Left renal pelvis (tissue), 4 donors: ENCODE results near the gene ACACB. TPM values are rescaled to one million over a fixed set of nuclear protein-coding genes. Genes with fewer than 3 reads are reported as not detected.

Source experiments
- DNase-seq, 4 donors: peaks; one replicate each; pipeline ENCODE4 v3.0.0-alpha.2; 2013; ENCODE audit warnings: low read depth in 4 of 4, low spot score in 3 of 4
- polyA plus RNA-seq, 4 donors: library from polyadenylated mRNA; unstranded; fragments of 120-200 nt; gene quantifications; one replicate each; pipeline ENCODE4 v1.2.1, GENCODE V29; 2013; ENCODE audit not compliant: insufficient read length in 4 of 4

ACACB gene
- polyA plus RNA-seq, 4 donors: 13.5 to 23.2 (median 18.4) TPM

DNA sequence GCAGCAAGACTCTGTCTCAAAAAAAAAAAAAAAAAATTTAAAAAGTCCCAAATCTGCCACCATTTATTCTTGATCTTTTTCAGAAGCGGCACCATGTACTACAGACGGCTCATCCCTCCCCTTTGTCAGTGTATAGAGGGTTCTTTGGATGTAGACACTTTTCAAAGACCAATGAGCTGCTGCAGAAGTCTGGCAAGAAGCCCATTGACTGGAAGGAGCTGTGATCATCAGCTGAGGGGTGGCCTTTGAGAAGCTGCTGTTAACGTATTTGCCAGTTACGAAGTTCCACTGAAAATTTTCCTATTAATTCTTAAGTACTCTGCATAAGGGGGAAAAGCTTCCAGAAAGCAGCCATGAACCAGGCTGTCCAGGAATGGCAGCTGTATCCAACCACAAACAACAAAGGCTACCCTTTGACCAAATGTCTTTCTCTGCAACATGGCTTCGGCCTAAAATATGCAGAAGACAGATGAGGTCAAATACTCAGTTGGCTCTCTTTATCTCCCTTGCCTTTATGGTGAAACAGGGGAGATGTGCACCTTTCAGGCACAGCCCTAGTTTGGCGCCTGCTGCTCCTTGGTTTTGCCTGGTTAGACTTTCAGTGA lies 6.5 kb upstream of the ACACB start:
- no peak for DNase-seq

DNA sequence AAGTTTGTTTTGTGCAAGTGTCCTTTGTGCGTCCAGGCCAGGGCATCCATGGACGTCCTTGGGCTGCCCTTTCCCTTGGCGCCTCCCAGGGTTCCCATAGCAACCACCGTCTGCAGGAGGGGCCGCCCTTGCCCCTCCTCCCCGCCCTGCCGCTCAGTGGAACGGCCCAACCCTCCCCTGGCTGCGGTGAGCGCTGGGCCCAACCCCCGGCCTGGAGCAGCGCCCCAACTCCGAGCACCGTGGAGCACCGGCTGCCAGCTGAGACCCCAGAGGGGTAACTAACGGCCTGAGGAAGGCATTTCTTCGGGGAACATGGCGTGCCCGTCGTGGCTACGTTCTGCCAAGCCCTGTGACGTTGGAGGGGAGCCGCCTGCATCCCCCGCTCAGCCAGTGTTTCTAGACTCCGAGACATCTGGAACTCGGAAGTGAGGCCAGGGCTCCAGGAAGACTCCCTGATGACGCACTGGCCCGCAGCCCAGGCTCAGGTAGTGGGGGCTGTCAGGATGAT lies 5.3 kb upstream of the ACACB start:
- DNase-seq: peak in 2 of 4 donors; percentile 81 to 84

DNA sequence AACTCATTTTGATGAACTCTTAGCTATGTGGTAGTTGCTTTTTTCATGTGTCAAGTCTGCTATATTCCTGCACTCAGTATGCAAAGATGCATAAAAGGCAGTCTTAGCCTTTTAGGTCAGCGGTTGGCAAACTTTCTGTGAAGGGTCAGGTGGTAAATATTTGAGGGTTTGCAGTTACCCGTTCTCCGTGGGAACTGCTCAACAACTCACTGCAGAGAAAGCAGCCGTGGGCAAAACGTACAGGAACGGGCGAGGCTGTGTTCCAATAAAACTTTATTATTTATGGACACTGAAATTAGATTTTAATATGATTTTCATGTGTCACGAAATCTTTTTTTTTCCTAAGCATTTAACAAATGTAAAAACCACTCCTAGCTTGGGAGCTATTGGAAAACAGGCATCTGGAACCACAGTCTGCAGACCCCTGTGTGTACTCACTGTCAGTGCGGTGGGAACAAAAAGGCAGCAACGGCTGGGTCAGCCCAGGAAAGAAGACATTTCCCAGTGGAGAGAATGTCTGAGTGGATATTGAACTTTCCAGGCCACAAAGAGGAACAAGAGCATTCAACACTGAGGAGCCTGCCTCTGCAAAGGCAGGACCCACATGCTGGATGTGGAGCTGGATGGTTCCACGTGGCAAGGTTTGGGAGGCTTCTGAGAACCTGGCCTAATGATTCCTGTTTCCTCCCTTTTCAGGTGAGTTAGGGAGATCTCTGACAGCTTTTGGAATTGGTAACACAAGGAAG lies 3.5 kb upstream of the ACACB start:
- DNase-seq: no peak

DNA sequence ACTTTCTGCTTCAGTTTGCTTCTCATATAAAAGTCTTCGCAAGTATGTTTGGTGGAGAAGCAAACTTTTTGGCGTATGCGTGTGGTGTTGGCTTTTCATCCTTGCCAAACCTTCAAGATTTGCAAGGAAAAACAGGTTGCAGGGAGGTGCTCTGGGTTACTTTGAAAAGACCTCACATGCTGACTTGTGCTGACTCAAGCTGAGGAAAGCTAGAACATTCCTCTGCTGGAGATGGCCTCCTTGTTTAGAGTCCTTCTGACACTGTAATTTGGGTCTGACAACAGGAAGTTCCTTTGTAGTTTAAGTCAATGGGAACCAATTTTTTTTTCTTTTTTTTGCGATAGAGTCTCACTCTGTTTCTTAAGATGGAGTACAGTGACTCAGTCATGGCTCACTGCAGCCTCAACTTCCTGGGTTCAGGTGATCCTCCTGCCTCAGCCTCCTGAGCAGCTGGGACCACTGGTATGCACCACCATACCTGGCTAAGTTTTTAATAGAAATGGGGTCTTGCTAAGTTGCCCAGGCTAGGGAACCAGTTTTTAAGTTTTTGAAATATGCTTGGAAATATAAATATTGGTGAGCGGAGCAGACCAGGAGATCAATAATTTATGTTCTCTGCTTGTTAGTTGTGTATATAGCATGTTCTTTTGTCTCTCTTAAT lies 2.6 kb upstream of the ACACB start:
- no peak for DNase-seq

DNA sequence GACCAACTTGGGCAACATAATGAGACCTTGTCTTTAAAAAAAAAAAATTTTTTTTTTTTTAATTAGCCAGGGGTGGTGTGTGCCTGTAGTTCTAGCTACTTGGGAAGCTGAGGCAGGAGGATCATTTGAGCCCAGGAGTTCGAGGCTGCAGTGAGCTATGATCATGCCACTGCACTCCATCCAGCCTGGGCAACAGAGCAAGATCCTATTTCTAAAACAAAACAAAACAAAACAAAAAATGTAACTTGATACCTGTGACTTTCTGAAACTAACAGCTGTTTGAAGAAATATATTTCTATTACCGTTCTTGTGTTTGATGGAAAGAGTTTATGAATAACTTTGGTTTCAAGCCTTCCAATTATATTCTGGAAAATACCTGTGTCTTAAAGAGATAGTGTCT lies 1.7 kb upstream of the ACACB start:
- DNase-seq: no peak

DNA sequence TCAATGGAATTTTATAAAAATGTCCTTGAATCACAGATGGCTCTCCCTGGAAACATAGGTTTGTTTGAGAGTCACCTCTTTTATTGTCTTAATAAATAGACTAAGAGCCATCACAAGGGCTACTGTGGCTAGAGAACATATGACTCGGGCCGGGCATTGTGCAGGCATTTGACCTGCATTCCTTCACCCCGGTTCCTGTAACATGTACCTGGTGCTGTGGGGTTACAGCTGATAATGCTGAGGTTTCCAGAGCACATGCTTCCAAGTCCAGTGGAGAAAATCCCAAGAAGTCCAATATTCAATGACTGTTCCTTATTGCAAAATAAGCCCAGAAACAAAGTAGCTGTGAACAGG lies 1.0 kb upstream of the ACACB start:
- no peak for DNase-seq

DNA sequence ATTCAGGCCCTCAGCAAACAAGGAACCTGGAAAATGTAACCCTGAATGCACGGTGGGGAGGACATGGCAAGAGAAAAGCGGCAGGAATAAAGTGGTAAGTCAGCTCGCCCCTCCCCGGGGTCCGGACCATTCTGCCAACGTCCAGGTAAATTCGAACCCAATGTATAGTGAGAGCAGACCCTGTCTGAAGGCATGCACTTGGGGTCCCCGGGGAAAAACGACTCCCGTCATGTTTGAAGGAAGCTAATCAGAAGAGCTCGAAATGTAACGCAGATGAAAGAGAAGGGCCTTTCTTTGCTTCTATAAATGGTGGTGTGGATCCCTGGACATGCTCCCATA lies 193 bp downstream of the ACACB start:
- DNase-seq: no peak

DNA sequence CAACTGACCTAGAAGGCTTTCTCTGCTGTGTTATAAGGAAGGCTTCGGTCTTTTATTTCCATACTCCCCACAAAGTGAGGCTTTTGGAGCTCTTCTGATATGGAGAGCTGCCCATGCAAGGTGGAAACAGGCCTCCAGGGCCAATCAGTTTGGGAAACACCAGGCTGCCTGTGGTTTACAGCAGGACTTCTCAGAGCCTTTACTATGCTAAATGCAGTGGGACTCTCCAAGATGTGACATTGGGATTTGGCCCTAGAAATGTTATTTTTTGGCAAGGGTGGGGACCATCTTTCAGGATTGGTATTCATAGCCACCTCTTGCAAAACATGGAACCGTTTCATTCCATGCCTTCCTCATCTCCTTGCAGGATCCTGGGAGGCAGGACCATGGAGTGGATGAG lies 3.7 kb downstream of the ACACB start:
- DNase-seq: no peak

DNA sequence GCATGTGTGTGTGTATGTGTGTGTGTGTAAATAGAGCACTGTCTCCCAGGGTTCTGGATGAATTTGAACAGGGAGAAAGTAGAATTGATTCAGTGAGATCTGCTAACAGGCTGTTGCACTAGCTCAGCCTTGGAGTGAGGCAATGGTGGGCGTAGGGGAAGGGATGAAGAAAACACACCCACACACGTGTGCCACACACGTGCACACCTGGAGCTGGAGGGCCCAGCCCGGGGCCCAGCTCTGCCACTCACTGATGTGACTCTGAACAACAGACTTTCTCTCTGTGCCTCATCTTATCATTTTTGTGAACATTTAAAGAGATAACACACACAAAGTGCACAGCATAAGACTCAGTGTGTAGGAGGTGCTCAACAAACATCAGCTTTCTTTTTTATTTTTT lies 4.2 kb downstream of the ACACB start:
- no peak for DNase-seq

DNA sequence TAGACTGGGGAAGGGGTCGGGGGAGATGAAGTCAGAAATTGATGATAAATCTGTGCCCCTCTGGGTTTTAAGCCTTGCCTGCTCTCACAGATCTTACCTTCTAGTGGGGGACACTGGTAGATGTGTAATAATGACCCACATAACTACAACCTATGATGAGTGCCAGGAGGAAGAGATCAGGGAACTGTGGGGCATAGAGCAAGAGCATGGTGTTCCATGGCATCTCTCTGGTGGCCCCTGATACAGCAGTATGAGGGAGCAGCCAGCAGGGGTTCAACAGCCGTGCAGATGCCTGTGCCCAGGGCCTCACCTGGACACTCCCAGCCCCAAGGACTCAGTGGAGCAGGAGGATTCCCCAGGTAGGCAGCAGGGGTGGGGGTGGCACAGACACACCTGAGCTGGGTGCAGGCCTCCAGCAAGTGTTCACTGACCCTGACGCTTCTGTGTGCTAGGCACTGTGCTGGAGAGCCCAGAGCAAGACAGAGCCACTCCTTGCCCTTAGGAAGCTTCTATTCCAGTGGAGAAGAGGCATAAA lies 5.0 kb downstream of the ACACB start:
- DNase-seq: no peak

DNA sequence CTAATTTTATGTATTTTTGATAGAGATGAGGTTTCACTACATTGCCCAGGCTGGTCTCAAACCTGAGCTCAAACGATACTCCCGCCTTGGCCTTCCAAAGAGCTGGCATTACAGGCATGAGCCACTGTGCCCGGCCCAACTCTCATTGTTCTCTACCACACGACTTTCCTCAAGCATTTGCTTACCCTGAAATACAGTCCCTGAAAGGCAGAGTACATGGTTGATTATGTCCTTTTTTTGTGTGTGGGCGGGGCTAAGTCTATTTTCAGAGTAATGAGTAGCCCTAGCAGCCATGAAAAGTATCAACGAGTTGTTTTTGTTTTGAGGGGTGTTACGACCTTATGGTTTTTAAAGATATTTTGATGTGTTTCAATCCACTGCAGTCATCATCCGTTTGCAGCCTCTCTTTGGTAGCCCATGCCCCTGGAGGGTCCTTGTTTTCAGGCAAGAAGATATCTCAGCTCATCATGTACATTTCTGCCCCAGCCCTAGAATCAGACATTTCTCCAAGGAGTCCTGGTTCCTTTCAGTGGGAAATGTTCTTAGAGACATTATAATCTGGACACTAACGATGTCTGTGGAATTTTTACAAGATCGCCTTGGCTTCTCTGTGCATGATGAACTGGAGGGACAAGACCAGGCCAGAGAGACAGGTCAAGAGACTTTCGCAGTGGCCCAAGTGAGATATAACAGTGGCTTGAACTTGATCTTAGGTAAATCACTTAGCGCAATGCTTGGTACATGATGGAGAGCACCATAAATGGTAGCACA lies 8.7 kb downstream of the ACACB start:
- no peak for DNase-seq

DNA sequence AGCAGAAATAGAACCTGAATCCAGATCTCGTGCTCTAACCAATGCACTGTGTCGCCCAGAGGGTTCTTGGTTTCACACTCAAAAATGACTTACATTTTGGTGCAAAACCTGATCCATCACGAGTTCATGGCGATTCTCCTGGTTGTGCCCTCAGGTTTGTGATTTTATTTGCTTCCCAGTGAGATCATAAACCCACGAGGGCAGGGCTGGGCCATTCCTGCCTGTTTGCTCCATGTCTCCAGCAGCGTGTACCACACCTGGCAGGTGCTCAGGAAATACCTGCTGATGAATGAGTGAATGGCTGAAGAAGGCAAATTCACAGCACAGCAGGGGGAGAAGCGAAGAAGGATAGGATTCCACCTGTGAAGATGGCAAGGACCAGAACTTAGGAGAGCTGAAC lies 9.4 kb downstream of the ACACB start:
- no peak for DNase-seq

DNA sequence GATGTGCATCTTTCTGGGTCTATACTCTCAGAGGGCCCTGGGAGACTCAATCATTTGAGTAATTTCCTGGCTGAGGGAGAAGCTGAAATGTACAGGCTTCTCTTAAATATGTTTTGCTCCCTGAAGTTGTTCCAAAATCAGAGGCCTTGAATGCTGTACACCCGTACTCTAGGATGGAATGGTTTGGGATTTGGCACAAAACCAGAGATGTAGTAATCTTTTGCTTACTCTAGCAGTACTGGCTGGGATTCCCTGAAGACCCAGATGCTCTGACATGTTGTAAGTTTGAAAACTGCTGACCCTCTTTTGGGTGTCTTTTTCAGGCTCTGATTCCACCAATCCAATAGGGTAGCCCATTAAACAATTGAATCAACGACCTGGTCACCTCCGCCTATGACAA lies 10.4 kb downstream of the ACACB start:
- no peak for DNase-seq

DNA sequence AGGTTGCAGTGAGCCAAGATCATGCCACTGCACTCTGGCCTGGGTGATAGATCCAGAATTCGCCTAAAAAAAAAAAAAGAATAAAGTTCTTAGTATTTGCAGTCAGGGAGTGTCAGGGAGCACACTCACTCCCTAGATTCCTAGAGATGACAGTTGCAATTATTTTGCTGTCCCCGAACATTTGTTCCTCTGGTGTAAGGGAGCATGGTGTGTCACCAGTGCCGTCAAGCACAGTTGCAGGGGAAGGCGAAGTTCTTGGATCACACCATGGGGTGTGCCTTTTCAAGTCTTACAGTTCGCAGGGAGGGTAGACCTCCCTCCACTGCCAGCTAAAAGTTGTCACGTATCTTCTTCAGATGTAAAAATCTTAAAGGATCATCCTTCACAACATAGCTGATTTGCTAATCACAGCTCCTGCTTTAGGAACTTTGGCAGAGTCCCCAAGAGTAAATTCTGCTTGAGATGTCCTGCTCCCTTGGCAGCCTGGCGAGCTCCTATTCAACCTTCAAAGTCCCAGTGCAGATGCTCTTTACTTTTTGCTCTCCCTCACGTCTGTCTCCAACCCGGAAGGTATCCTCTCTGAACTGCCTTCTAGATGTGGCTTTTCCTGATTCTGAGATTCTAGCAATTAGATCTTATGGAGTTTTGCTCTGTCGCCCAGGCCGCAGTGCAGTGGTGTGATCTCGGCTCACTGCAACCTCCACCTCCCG lies 11.3 kb downstream of the ACACB start:
- DNase-seq: no peak

DNA sequence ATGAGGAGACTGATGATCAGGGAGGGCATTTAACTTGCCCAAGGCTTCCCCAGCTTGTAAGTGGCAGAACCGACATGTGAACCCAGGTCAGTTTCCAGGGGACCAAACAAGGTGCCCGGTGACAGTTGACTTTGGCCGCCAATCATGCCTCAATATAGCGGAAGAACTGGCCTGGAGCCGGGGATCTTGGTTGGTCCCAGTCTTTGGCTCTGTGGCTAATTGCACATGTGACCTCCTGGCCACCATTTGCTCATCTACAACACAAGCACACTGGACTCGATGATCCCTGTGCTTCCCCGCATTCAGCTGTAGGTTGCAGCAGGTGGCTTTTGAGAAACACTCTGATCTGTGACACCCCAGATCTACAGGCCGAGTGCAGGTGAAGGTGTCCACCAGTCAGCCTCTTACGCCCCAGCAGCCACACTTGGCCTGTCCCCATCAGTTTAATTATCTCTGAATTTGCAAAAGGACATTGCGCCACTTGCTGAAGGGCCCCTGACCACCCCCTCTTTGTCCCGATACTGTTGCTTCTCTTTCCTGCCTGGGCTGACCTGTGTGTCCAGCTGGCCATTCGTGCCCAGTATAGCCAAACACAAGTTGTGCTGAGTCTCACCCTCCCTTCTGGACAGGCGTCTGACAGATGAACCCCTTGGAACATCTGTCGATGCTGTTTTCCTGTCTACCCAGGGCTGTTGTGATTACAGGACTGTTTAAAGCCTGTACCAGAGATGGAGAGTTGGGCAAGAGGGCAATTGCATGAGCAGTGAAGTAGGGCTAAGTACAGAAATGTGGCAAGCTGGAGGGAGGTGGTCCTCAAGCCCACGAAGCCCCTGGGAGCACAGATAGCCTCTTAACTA lies 14.1 kb downstream of the ACACB start:
- no peak for DNase-seq

DNA sequence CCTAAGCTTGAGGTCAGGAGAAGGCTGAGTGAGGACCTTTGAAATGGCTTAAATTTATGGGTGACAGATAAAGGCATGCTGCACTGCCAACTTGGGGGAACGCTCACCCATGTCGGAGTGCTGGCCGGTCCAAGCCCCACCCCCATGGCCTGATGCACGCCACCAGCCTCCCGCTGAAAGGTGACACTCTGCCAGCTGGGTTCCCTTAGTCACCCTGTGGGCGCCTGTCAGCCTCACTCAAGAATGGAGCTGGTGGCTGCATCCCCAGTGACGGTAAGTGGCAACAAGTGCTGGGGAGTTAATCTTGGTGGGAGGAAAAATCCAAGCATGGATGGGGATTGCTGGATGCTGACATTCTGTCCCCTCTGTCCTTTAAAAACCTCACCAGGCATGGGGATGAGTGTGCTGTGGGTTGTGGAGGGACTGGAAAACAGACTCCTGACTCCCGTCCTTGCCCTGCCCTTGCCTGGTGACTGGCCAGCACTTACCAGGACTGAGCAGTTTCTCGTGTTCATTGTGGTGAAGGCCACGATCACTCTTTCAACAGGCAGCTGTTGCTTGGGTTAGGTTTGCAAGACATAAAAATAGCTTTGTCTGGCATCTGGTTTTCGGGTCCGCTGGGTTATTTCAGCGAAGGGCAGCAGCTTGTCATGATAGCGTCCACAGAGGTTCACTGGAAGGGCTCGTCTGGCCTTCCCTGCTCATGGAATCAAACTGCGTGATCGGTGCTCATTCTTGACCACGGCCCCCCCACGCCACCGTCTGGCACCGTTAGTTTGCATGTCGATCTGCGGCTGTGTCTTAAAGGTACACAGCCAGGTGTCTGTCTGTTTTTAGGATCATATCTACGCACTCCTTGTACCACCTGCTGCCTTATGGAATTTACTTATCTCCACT lies 15.0 kb downstream of the ACACB start:
- peak in 1 of 4 donors; percentile 45 for DNase-seq

DNA sequence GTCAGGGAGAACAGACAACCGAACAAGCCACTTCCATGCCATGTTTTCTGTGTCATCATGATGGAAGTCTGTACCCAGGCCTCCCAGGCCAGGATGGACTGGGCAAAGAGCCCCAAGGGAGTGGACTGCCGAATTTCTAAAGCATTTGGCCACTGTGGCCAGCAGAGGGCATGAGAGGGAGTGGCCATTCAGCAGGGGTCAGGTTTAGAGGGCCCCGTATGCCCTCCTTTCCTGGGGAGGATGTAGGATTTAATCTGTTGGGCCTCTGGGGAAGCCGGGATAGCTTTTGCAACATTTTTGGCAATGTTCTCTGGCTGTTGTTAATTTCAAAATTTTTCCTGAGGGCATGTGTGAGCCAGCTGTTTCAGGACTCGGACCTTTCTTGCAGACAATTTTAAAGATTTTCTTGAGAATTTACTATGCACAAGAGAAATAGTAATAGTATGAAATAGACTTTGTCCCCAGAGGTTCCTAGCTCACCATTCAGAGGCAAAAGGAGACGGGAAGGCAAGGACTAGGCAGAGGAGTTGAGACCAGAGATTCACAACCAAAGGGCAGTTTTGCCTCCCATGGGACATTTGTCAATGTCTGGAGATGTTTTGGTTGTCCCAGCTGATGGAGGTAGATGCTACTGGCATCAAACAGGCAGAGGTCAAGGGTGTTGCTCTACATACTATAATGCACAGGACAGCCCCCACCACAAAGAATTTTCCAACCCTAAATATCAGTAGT lies 18.0 kb downstream of the ACACB start:
- DNase-seq: no peak

DNA sequence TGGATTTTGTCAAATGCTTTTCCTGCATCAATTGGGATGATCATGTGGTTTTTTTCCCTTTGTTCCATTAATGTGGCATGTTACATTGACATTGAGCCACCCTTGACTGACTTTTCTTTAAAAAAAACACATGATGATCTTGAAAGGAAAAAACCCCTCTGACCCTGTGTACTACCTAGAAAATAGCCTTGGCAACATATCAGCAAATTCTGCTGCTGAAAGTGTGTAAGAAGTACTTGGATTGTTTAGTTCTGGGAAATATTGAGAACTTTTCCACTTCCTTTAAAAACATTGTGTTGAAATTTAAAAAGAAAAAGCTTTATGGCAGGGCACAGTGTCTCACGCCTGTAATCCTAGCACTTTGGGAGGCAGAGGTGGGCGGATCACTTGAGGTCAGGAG lies 20.7 kb downstream of the ACACB start:
- DNase-seq: no peak
